Measurements from ENCODE around the gene POU3F1.
"Not testable (repeated sequence)": the region's sequence is repeated elsewhere in the genome, so short reads cannot be mapped to it uniquely, and the experiment has no call there.

POU3F1 gene

DNA sequence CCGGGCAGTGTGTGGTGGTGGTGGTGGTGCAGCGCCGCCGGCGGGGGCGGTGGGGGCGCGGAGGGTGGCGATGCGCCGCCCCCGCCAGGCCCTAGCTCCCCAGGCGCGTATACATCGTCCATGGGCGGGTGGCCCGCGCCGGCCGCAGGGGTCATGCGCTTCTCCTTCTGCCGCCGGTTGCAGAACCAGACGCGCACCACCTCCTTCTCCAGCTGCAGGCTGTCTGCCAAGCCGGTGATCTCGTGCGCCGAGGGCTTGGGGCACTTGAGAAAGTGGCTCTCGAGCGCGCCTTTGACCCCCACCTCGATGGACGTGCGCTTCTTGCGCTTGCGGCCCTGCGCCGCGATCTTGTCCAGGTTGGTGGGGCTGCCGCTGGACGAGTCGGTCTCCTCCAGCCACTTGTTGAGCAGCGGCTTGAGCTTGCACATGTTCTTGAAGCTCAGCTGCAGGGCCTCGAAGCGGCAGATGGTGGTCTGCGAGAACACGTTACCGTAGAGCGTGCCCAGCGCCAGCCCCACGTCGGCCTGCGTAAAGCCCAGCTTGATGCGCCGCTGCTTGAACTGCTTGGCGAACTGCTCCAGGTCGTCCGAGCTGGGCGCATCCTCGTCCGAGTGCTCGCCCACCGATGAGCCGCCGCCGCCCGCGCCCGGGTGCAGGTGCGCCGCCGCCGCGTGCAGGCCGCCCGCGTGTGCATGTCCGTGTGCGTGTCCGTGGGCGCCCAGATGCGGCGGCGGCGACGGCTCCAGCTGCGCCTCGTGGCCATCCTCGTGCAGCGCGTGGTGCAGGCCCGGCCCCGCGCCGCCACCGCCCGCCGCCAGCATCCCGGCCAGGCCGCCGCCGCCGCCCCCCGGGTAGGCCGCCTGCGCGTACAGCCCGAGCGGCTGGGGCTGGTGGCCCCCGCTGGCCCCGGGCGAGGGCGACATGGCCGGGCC is 926 bp downstream of the POU3F1 start:
- no peak for DNase-seq

DNA sequence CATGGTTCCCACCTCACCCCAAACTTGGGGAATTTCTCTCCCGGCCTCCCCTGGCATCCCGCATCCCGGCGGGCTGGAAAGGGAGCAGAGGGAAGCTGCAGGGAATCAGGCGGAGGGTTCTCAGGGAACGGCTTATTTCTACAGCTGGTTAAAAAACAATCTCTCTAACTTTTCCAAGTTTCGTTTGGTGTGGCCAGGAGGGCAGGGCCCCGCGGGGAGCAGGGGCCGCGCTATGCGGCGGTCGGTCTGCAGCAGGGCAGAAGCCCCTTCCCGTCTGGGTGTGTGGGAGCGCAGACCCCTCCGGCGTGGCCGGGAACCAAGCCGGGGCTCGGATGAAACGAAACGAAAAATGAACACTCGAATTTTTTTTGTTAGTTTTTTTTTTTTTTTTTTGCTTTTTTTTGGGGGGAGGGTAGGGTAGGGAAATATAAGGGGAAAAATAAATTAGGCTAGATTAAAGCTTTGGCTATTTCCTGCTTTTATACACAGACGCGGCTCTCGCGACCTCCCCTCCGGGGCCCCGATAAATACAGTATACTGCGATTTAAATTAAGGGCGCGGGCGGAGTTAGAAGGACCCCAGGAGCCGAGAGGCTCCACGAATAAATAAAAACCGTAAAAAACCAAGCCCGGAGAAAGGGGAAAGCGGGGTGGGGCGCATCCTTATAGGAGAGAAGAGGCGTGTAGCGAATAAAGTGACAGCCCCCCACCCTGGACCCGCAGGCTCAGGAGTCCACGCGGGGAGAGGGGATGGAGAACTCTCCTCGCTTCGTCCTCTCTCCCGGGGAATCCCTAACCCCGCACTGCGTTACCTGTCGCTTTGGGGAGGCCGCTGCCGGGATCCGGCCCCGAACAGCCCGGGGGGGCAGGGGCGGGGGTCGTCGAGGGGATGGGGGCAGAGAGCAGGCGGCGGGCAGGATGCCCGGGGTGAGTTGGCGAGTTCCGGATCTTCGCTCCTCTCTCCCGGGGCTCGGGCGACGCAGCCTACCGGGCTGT is 2.1 kb downstream of the POU3F1 start:
- DNase-seq, result no peak

DNA sequence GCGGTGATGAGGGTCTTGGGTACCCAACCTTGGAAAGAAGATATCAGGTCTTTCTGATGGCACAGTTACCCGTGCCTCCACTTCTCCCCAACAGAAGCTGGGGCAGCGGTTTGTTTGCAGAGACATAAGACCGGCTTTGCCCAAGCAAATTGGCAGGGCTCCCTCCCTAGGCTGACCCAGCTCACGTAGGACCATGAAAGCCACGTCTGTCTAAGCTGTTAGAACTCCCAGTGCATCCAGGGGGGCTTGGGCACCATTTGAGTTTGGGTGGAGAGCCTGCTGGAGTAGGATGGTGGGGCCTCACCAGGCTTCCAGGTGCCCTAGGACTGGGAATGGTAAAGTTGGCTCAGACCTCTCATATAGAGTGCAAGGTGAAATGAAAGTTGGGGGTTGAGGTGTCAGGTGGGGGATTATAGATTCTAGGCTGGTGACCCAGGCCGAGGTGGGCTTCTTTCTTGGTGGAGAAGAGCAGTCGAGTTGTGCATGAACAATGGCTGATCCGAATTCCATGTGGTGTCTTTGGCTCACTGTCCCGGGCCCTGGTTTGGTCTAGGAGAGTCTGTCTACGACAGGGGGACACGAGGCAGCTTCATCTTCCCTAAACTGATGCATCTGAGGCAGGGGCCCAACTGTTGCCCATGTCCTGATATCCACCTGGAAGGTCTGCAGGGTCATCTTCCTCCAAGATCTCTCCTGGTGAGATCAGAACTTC is 3.4 kb downstream of the POU3F1 start:
- no peak for DNase-seq

DNA sequence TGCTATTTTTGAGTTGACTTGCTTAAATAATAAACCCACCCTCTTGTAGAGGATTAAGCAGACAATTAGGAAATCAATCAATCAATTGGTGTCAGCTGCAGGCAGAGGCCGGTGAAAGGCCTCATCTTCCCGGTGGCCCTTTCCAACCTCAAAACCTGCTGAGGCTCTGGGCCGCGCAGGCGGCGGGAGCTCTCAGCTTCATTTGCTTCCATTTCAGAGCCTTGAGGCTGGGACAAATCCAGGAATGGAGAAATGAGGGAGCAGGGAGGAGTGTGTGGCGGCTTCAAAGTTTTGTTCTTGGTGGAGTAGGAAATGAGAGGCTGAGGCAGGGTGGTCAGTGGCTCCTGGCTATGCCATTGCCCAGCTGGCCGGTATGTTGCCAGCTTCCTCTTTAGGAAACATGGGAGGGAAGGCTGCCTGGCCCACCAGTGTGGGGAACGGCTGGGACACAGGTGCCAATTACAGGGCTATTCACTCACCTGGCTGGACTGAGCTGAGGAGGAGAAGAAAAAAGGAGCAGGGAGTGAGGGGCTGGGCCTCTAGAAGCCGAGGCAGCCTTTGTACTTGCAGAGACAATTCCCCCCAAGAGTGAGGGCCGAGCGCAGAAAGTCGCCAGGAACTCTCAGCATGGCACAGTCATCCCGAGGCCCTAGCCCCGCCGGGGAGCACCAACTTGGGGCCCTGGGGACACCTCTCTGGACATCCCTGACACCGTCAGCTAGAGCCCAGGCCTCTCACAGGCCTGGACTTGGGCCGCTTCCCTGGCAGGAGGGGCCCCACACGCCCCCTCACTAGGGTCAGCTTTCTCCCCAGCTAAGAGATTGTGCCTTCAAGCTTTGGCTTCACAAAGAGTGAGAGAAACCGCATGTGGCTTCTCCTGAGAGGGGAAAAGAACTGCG is 4.4 kb downstream of the POU3F1 start:
- no peak for DNase-seq

DNA sequence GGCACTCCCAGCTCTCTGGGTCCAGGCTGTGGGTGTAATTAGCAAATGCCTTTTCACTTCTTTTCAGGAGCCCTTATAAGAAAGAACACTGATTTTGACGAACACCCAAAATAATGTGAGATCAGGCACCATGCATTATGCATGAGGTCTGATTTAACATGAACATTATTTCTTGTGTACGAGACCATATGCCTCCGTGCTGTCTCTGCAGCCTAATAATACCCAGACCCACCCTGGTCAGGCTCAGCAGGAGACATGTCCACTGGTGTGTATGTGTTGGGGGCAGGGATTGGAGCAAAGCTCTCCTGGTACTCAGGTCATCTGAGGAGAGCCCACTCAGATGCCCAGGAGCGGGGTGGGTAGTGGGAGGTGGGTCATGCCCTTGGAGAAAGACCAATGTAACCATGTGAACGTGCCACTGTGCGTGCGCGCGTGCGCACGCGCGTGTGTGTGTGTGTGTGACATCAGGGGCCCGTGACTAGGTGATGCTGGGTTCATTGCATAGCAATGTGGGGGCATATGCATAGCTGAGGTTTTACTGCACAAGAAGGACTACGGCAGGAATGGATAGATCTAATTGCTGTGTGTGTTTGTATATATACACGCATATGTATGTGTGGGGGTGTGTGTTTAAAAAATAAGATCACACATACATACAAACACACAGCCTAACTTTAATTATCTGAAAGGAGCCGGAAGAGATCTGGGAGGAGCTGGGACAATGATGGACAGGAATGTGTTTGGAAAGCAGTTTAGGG is 7.1 kb downstream of the POU3F1 start:
- DNase-seq, result no peak

DNA sequence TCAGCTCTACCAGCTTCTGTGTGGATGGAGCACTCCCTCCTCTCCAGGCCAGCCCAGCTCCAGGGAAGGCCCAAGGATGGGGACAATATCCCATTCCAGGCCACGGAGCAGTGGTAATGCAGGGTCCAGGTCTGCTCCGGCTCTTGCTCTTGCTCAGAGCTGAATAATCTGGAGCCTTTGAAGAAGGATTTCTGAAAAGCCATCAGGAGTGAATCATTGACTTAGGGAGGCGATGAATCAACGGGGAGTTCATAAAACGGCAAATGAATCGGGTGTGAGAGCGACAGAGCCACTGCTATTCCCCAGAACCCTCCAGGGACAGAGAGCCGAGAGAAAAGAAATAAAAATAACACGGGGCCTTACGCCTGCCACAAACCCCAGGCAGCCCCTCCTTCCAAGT is 7.7 kb downstream of the POU3F1 start:
- DNase-seq, result no peak

DNA sequence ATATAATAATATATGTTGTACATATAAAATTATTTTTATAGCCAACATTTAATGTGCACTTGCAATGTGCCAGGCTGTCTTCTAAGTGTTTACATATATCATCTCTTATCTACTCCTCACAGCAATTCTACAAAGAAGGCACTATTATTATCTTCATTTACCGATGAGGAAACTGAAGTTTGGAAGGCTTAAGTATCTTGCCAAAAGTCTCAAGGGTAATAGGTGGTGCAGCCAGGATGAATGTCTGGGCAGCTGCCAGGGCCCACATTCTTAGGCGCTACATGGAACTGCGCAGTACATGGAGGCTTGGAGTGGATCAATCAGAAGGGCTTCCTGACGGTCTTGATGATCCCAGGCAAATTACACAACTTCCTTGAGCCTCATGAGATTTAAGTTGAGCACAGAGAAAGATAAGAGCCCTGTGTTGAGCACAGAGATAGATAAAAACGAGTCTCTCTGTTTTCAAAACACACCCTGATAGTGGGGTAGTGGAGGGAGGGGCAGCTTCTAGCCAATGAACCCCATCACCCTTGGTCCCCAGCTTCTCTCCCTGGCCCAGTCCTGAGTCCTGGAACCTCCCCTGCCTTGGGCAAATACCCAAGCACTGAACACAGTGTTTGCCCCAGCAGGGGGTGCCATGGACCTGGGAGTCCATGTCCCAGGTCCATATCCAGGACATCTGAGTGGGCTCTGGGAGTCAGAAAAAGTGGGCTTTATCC is 9.2 kb downstream of the POU3F1 start:
- DNase-seq, result no peak

DNA sequence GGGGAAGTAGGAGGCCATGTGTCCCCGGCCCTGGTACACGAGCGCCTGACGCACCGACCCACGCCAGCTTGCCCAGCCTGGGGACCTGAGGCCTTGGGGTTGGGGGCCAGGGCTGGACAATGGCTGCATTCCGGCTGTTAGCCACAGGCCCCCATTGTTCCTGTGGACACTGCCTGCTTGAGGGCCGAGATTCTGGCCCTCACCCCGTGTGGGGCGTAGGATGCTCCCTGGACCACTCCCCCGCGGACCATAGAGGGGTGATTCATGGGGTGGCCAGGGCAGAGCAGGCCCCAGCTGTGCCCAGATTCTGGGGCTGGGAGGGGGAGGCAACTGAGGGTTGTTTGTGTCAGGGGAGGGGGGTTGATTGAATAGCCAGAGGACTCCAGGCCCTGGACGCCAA is 11.7 kb downstream of the POU3F1 start:
- no peak for DNase-seq

DNA sequence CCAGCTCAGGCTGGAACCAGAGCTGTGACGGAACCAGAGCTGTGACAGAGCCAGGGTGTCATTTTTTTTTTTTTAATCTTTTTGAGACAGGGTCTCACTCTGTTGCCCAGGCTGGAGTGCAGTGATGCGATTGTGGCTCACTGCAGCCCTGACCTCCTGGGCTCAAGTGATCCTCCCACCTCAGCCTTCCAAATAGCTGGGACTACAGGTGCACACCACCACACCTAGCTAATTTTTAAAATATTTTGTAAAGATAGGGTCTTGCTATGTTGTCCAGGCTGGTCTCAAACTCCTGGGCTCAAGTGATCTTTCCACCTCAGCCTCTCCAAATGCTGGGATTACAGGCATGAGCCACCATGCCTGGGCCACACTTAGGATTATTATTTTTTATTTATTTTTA is 13.6 kb downstream of the POU3F1 start:
- not testable (repeated sequence) for DNase-seq

DNA sequence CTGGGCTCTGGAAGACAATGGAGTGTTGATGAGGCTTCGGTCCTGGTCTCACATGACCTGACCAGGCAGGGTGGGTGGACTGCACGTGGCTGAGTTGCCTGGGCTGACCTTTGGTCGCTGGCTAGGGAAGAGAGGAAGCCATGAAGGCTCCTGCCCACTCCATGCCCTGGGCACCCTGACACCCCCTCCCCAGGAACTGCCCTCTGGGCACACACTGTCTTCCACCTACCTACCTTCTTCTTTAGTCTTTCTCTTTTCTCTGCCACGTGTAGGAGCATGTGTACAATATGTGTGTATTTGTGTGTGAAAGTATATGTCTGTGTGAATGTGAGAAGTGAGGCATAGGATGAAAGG is 15.1 kb downstream of the POU3F1 start:
- no peak for DNase-seq

DNA sequence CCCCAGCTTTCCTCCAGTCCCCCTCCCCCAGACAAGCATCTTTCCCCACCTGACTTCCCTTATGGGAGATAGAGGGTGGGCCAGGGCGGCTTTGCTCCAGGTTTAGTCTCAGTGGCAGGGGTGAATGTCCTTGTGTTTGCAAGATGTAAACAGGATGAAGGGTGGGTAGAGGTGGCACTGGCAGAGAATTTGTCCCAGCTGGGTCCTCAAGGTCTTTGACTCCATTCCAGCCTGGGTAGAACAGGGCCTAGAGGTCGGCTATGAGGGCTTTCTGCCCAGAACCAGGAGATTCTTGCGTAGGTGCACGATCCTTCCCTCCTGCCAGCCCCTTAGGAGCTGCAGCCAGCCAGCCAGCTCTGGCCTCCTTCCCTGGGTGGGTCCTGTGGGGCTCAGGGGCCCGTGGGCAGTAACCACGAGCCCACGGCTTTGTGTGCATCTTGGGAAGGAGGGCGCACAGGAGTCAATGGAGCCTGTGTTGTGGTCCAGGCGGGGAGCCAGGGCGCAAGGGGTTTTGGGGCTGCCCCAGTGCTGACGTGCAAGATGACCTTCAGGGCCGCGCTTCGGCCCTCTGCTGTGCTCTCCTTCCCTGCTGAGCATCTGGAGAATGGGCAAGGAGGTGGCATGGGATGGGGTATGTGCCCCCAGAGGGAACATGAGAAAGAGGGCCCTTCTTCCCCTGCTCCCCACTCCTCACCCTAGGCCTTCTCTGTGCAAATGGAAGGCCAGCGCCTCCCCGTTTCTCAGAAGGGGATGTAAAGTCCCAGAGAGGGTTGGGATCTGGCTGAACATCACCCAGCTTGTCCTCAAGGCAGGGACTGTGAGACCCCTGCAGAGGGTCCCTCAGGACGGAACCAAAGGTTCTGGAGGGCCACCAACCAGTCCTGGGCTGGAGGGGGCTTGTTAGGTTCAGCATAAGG is 15.7 kb downstream of the POU3F1 start:
- no peak for DNase-seq

DNA sequence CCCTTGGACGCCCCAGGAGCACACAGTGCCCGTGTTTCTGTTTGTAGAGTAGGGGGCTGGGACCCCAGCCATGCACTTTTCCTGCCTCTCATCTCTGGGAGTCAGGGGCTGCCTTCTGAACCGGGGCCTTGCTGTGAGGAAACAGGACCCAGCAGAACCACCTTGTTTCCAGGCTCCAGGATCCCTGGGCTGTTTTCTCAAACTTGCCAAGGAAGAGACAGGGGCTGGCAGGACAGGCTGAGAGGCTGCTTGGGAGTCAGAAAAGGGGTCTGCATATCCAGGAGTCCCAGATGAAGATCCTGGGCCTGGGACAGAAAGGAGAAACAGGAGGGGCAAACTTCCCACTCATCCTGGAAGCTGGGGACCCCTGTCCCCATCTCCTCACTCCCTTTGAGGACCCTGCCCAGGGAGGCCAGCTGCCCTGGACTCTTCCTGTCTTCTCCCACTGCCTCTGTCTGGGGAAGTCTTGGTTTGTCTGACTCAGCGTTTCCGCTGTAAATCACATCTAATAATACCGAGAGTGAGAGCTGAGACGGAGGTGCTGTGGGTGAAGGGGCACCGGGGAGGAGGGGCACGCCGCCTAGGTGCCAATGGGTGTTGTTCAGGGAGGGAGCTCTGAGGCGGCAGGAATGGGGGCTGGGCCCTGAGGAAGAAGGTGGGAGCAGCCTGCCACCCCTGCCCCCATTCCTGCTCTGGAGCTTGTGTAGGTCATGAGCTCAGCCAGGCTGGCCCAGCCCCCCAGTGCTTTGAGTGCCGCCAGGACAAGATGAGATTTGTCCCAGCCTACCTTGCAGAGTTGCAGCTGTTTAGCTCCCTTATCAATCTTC is 16.7 kb downstream of the POU3F1 start:
- no peak for DNase-seq

DNA sequence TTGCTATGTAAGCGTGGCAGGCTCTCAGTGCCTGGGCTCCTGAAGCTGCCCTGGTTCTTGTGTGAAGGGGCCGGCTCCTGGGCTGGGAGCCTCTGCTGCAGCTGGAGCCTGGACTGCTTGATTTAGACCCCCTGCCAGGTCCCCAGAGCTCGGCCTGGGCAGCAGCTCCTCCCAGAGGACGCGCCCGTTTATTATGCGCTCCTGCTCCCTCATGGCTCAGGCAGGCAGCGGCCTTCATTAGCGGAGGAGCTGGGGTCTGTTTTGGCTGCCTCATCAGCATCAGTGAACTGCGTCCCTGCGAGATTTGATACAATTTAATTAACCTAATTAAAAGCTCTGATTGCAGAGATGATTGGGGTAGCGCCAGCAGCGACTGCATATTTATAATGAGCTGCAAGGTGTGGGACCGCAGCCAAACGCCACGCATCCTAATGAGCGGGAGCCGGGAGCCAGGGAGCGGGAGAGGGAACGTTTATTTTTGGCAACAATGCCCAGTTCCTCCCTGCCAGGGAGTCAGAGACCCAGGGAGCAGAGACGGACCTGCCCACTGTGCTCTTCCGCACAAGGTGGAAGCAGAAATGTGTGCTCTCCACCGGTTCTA is 17.4 kb downstream of the POU3F1 start:
- DNase-seq, result no peak

DNA sequence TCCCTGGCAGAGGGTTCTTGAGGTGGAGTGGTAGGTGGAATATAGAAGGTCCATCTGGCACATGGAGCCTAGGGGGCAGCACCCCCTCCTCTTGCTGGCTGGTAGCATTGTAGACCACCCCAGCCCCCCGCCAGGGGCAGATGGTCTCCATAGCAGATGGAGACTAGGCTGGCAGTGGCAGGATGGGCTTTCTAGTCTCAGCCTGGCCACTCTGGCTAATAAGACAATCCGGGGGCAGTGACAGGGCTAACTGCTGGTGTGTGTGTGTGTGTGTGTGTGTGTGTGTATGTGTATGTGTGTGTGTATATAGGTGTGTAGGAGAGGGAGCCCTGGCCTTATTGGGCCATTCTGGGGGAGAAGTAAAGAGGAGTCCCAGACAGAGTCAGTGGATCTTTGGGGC is 17.9 kb downstream of the POU3F1 start:
- DNase-seq, result no peak

DNA sequence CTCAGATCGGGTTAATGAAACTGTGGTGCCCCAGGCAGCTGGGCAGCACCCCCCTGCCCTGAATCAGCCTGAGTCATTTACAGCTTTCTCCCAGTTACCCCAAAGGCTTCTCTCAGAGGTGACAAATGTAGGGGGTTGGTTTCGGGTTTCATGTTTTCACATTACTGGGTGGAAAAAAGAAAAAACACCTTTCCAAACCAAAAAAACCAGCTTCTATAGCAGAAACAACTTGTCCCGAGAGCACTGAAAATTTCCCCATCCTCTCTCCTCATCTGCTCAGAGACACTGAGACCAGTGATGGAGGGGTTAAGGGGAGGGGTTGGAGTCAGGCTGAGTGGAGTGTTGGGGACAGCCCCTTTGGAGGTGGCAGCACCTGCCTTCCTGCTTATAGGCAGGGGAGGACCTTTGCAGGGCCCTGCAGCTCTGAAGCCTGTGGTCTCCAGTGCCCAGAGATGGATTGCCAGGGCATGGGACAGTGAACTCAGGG is 18.4 kb downstream of the POU3F1 start:
- no peak for DNase-seq

DNA sequence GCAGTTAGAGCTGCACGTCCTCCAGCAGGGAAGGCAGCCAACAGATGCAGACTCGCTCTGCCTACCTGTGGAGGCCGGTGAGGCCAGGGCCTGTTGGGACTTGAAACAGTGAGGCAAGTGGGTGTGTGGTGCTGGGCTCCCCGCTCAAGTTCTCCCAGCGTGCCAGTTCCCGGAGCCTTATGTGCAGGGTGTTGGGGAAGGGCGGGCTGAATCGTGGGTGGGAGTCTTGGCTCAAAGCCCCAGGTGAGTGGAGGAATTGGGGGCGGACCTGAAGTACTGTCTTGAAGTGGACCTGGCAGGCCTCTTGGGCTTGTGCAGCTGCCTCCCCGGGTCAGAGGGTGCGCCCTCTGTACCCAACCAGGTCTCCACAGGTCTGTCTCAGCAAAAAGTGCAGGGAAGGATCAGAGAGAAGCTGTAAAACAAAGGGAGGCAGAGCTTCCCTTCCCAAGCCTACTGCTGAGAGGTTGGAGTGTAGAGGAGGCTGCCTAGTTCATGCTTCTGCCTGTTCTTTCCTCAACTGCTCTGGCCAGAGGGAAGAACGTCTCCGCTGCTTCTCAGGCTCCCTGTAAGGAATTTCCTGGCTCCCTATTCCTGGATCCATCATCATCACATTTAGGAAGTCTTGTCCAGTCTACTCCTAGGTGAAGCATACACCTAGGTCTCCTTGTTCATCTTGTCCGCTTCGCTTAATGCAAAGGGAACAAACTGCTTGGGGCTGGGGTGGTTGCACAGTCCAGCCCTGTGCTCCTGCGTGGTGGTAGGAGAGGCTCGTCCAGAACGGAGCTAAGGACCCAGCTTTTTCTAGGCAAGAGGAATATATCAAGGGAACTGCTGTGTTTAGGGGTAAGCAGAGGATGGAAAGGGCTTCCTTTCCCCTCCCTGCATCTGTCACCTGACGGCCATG is 19.1 kb downstream of the POU3F1 start:
- DNase-seq, result no peak

Measured in SIG-M5 (cell line).